Right lobe of liver (tissue), 4 donors: ENCODE data around the gene CHRDL1.

Source experiments
- CTCF ChIP-seq, 4 donors: fragments of 200-600 bp in 3 of 4; fragments of 450-650 bp in 1 of 4; IDR thresholded peaks; one replicate each; pipeline versions ENCODE4 v1.5.1 to v1.8.0; 2016 to 2022; ENCODE audit warnings: antibody characterized with exemption in 4 of 4, mild to moderate bottlenecking in 2 of 4
- POLR2A ChIP-seq: fragments of 450-650 bp; IDR thresholded peaks from one replicate; pipeline ENCODE4 v1.6.1; 2017; ENCODE audit warnings: antibody characterized with exemption, mild to moderate bottlenecking
- donor health status: DM: no; HTN: no; CAD: no.
- donor health status: DM: no; HTN: no; CAD: no.
- donor health status: DM: no; HTN: yes; CAD: no.

GRCh38 chrX:110755611-110756010, 40.0 kb downstream of the CHRDL1 start:
- no peak for TF ChIP-seq CTCF (IDR thresholded peaks at IDR 0.05)
- no peak for TF ChIP-seq POLR2A
